Measurements from ENCODE around the gene PARD6G.

DNA sequence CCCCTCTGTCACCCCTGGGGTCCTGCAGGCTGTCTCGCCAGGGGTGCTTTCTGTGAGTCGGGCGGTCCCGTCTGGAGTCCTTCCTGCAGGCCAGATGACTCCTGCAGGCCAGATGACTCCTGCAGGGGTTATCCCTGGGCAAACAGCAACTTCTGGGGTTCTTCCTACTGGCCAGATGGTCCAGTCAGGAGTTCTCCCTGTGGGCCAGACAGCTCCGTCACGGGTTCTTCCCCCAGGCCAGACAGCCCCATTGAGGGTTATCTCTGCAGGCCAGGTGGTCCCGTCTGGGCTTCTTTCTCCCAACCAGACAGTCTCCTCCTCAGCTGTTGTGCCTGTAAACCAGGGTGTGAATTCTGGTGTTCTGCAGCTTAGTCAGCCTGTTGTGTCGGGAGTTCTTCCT is 110.6 kb downstream of the PARD6G start:
- TF ChIP-seq EZH2 (IDR thresholded peaks at IDR 0.05; ENCODE audit: insufficient read depth, poor library complexity, severe bottlenecking), result no peak
- TF ChIP-seq EZH2phosphoT487 (IDR thresholded peaks at IDR 0.05; ENCODE audit: insufficient read depth, low read depth), result no peak

All from GM23248 (cell line).